ENCODE results near the gene ZBED4. TPM values are rescaled to one million over a fixed set of nuclear protein-coding genes. Genes with fewer than 3 reads are reported as not detected.
A peak's percentile ranks its signal among the peaks of the same experiment; 100 is the strongest.

ZBED4 gene
- total and polyA plus RNA-seq, 2 of the 13 experiments (the other 11 are each of a cell fraction or from before 2014, with no cell fraction given) = 5.4 to 9.6 TPM

DNA sequence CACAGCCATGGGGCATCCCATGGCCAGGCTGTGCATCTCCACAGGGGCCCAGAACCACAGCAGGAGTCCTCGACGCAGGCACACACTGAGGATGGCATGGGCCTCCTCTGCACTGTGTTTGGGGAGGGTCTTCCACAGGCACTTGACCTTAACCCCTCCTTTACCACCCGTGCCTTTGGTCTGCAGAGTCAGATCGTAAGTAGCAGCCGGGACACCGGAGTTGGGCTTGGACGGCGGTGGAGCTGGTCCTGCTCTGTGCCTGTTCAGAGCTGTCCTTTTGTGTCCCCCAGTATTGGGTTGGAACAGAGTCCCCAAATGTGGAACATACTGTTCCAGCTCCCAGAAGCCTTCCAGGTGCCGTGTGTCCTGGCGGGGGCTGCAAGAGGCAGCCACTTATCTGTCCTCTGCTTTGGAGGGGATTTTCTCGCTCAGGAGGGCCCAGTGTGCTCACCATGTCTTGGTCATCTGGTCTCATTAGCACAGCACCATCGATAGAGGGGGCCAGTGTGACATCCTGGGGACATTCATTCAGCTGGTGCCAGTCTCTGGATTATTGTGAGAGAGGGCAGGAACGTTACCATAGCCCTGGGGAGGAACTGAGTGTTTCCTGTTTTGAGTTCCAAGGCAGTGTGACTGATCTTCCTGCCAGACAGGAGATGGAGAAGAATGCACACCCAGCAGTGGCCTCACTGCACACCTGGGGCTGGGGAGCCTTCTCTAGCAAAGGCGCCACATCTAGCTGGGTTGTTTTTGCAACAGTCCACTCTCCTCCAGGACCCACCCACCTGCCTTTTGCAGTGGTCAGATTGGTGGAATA lies 77.2 kb downstream of the ZBED4 start (continued):
- TF ChIP-seq ZNF274 (CRISPR knock-in tag; IDR thresholded peaks at IDR 0.05) = 0 out of 2 replicates have a peak, but pooled peaks have one; percentile 23
- TF ChIP-seq MIXL1 (CRISPR knock-in tag; IDR thresholded peaks at IDR 0.05) = peak; percentile 89
- TF ChIP-seq, protein P1, sequence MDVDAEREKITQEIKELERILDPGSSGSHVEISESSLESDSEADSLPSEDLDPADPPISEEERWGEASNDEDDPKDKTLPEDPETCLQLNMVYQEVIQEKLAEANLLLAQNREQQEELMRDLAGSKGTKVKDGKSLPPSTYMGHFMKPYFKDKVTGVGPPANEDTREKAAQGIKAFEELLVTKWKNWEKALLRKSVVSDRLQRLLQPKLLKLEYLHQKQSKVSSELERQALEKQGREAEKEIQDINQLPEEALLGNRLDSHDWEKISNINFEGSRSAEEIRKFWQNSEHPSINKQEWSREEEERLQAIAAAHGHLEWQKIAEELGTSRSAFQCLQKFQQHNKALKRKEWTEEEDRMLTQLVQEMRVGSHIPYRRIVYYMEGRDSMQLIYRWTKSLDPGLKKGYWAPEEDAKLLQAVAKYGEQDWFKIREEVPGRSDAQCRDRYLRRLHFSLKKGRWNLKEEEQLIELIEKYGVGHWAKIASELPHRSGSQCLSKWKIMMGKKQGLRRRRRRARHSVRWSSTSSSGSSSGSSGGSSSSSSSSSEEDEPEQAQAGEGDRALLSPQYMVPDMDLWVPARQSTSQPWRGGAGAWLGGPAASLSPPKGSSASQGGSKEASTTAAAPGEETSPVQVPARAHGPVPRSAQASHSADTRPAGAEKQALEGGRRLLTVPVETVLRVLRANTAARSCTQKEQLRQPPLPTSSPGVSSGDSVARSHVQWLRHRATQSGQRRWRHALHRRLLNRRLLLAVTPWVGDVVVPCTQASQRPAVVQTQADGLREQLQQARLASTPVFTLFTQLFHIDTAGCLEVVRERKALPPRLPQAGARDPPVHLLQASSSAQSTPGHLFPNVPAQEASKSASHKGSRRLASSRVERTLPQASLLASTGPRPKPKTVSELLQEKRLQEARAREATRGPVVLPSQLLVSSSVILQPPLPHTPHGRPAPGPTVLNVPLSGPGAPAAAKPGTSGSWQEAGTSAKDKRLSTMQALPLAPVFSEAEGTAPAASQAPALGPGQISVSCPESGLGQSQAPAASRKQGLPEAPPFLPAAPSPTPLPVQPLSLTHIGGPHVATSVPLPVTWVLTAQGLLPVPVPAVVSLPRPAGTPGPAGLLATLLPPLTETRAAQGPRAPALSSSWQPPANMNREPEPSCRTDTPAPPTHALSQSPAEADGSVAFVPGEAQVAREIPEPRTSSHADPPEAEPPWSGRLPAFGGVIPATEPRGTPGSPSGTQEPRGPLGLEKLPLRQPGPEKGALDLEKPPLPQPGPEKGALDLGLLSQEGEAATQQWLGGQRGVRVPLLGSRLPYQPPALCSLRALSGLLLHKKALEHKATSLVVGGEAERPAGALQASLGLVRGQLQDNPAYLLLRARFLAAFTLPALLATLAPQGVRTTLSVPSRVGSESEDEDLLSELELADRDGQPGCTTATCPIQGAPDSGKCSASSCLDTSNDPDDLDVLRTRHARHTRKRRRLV (CRISPR knock-in tag; IDR thresholded peaks at IDR 0.05) = 0 out of 2 replicates have a peak, but pooled peaks have one; percentile 39
- TF ChIP-seq FOXK1 (CRISPR knock-in tag; IDR thresholded peaks at IDR 0.05; ENCODE audit: borderline replicate concordance, low read depth) = 0 out of 2 replicates have a peak, but pooled peaks have one; percentile 1
- peak; percentile 82 for TF ChIP-seq ERF (CRISPR knock-in tag; IDR thresholded peaks at IDR 0.05)

Data from HepG2 (cell line).